GM21447 (cell line): ENCODE results near the gene LCN10.
A peak's percentile ranks its signal among the peaks of the same experiment; 100 is the strongest.
"Not testable (repeated sequence)": the region's sequence is repeated elsewhere in the genome, so short reads cannot be mapped to it uniquely, and the experiment has no call there.

ENCODE experiments used
- ATAC-seq: cut with Tn5 transposase; IDR thresholded peaks from one replicate; pipeline ENCODE4 v1.9.1; 2021; ENCODE audit not compliant: unreplicated experiment

Gene LCN10

GRCh38 chr9:136742591-136743391 lies at the start of gene LCN10:
Gene LCN10 (minus strand): TSS chr9:136742940. CDS start chr9:136742903, 37 bp downstream.
- no peak for ATAC-seq

GRCh38 chr9:136791516-136792276 lies 49.0 kb upstream of the LCN10 start:
- peak; percentile 17 for ATAC-seq

- peak; percentile 76 for ATAC-seq
Observed at GRCh38 chr9:136790640-136791515, 48.1 kb upstream of the LCN10 start, which contains the start of gene TMEM141. Gene TMEM141 (plus strand): TSS chr9:136791344. CDS start chr9:136791371, 27 bp downstream.

GRCh38 chr9:136789523-136789937 lies 46.8 kb upstream of the LCN10 start:
- no peak for ATAC-seq

GRCh38 chr9:136788644-136789522 lies 46.1 kb upstream of the LCN10 start:
- not testable (repeated sequence) for ATAC-seq

GRCh38 chr9:136787690-136788400 lies 45.1 kb upstream of the LCN10 start:
- ATAC-seq: no peak

GRCh38 chr9:136786983-136787382 lies 44.2 kb upstream of the LCN10 start:
- ATAC-seq: not testable (repeated sequence)

GRCh38 chr9:136786451-136786850 lies 43.7 kb upstream of the LCN10 start:
- ATAC-seq: no peak

- not testable (repeated sequence) for ATAC-seq
Observed at GRCh38 chr9:136785565-136786355, 43.0 kb upstream of the LCN10 start.

GRCh38 chr9:136784997-136785361 lies 42.2 kb upstream of the LCN10 start:
- no peak for ATAC-seq

GRCh38 chr9:136784249-136784996 lies 41.7 kb upstream of the LCN10 start:
- no peak for ATAC-seq

GRCh38 chr9:136782452-136782851 lies 39.7 kb upstream of the LCN10 start:
- no peak for ATAC-seq

- ATAC-seq: no peak
Observed at GRCh38 chr9:136779808-136780207, 37.1 kb upstream of the LCN10 start.

- no peak for ATAC-seq
Observed at GRCh38 chr9:136777359-136777758, 34.6 kb upstream of the LCN10 start.

GRCh38 chr9:136776947-136777346 lies 34.2 kb upstream of the LCN10 start:
- no peak for ATAC-seq

- no peak for ATAC-seq
Observed at GRCh38 chr9:136775191-136775590, 32.5 kb upstream of the LCN10 start.

GRCh38 chr9:136774416-136775045 lies 31.8 kb upstream of the LCN10 start:
- no peak for ATAC-seq
